Measurements from ENCODE around the gene LY9.

Gene LY9

DNA sequence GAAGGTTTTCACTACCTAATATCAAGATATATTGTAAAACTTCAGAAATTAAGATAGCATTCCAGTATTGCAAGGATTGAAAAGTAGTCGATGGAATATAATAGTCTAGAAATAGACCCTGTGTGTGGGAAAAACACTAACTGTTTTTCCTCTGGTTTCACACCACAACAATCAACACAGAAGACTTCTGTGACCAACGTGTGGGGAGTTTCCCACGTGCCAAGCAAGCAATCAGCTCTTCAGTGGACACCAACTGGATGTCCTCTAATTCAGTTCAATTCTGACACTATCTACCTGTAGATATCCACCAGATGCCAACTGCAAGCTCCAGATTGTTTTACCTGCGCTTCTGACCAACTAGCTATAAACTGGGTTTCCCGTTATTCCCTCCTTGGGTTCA lies 54.6 kb downstream of the LY9 start:
- Histone ChIP-seq H3K4me1 (ENCODE audit: control insufficient read depth, insufficient read depth, low read length) (no peaks in the 10 kb centered on the region), H3K4me3 (ENCODE audit: low read depth, low read length) (no peak overlapping the region), H3K27me3 (ENCODE audit: control insufficient read depth, insufficient read depth, low read length) (no peaks in the 10 kb centered on the region), H3K9ac (ENCODE audit: low read depth, low read length) (no peak overlapping the region), H3K9me3 (ENCODE audit: control insufficient read depth, insufficient read depth, low read length) (no peaks in the 10 kb centered on the region), H3K36me3 (ENCODE audit: control insufficient read depth, insufficient read depth, low read length) (no peaks in the 10 kb centered on the region)

DNA sequence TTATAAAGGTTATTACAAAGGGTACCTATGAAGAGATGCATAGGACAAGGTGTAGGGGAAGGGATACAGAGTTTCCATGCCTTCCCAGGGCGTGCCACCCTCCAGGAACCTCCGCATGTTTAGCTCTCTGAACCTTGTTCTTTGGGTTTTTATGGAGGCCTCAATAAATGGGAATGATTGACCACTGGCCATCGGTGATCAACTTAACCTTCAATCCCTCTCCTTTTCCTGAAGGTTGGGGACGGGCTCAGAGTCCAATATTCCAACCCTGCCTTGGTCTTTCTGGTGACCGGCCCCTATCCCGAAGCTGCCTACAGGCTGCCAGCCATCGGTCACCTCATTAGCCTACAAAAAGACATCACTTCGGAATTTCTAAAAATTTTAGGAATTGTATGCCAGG lies 55.0 kb downstream of the LY9 start:
- no peak overlapping the region for H3K4me3 ChIP-seq (ENCODE audit: low read depth, low read length)
- H3K4me1 ChIP-seq (ENCODE audit: control insufficient read depth, insufficient read depth, low read length) = no peaks in the 10 kb centered on the region
- no peaks in the 10 kb centered on the region for H3K9me3 ChIP-seq (ENCODE audit: control insufficient read depth, insufficient read depth, low read length)
- H3K36me3 ChIP-seq (ENCODE audit: control insufficient read depth, insufficient read depth, low read length) = no peaks in the 10 kb centered on the region
- no peaks in the 10 kb centered on the region for H3K27me3 ChIP-seq (ENCODE audit: control insufficient read depth, insufficient read depth, low read length)
- H3K9ac ChIP-seq (ENCODE audit: low read depth, low read length) = no peak overlapping the region

DNA sequence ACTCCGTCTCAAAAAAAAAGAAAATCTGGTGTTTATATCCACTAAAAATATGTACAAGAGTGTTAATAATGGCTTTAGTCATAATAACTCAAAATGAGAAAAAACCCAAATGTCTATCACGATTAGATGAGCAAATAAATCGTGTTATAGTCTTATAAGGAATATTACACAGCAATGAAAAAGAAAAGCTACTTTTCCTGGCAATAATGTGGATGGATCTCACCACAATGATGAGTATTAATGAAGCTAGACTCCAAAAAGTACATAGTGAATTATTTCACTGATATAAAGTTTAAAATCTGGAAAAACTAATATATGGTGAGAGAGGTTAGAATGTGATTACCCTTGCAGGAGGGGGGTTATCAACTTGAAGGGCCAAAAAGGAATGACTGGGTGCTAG lies 57.0 kb downstream of the LY9 start:
- H3K9ac ChIP-seq (ENCODE audit: low read depth, low read length) = no peak overlapping the region
- H3K4me1 ChIP-seq (ENCODE audit: control insufficient read depth, insufficient read depth, low read length) = no peaks in the 10 kb centered on the region
- H3K36me3 ChIP-seq (ENCODE audit: control insufficient read depth, insufficient read depth, low read length) = no peaks in the 10 kb centered on the region
- H3K9me3 ChIP-seq (ENCODE audit: control insufficient read depth, insufficient read depth, low read length) = no peaks in the 10 kb centered on the region
- no peaks in the 10 kb centered on the region for H3K27me3 ChIP-seq (ENCODE audit: control insufficient read depth, insufficient read depth, low read length)
- H3K4me3 ChIP-seq (ENCODE audit: low read depth, low read length) = no peak overlapping the region

DNA sequence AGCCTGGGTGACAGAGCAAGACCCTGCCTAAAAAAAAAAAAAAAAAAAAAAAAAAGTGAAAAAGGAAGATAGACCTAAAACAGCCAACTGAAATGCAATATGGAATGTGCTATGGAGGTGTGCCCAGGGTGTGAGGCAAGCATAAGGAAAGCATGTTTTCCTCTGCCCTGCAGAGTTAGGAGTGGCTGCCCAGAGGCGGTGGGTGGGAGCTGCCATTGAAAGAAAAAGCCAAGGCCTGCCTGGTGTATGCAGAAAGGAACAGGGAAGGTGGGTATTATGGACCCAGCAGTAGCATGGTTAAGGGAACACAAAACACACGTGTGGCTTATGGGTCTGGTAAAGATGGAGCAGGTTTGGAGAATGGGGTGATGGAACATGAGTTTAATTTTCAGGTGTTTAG lies 57.8 kb downstream of the LY9 start:
- Histone ChIP-seq H3K36me3 (ENCODE audit: control insufficient read depth, insufficient read depth, low read length) (no peaks in the 10 kb centered on the region), H3K4me1 (ENCODE audit: control insufficient read depth, insufficient read depth, low read length) (no peaks in the 10 kb centered on the region), H3K27me3 (ENCODE audit: control insufficient read depth, insufficient read depth, low read length) (no peaks in the 10 kb centered on the region), H3K9me3 (ENCODE audit: control insufficient read depth, insufficient read depth, low read length) (no peaks in the 10 kb centered on the region), H3K9ac (ENCODE audit: low read depth, low read length) (no peak overlapping the region), H3K4me3 (ENCODE audit: low read depth, low read length) (no peak overlapping the region)

DNA sequence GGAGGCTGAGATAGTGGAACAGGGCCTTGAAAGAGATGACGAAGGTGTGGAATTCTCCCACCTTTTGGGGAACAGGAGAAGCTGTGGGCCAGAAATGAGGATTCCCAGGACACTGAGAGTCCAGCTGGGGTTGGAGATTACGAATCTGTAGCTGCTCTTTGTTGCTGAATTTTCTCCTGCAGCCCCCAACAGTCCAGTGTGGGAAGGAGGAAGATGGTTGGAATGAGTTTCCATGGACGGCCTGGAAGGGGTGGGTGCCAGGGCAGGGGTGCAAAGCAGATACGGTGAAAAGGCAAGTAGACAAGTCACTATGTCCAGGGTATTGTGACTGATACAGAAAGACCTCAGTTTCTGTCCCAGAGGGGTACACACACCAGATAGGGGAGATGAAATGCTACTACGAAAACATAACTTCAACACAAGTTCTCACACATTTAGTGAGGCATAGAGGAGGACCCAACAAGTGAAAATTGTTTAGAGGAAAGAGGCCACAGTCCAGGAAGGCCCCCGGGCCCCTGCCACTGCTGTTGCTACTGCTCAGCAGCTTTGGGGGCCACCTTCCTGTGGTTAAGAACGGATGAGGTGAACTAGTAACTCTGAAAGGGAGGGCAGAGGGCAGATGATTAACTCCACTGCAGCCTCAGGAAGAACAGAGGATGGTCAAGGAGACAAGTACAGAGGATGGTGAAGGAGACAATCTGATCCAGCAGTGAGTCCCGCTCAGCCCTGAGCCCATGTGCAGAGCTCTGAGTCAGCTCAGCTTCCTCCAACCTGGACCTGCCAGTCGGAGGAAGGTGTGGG lies 59.4 kb downstream of the LY9 start:
- Histone ChIP-seq H3K27me3 (ENCODE audit: control insufficient read depth, insufficient read depth, low read length) (no peaks in the 10 kb centered on the region), H3K4me3 (ENCODE audit: low read depth, low read length) (no peak overlapping the region), H3K36me3 (ENCODE audit: control insufficient read depth, insufficient read depth, low read length) (no peaks in the 10 kb centered on the region), H3K9ac (ENCODE audit: low read depth, low read length) (no peak overlapping the region), H3K4me1 (ENCODE audit: control insufficient read depth, insufficient read depth, low read length) (no peaks in the 10 kb centered on the region), H3K9me3 (ENCODE audit: control insufficient read depth, insufficient read depth, low read length) (no peaks in the 10 kb centered on the region)

DNA sequence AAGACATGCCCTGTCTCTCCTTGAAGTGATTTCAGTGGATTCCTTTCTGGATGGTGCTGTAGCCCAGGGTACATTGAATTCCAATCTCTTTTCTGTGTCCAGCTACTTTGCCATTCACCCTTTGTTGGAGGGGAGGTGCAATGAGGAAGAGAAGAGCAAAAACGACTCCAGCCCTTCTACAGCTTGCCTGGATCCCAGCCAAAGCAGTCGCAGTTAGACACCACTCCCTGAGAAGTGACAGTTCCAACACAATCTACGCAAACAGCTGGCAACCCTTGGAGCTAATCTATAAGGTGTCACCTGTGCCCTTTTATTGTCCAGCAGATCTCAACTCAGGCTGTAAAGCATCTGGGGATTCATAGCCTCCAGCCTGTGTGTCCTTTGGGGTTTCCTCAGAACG lies 62.1 kb downstream of the LY9 start:
- Histone ChIP-seq H3K9me3 (ENCODE audit: control insufficient read depth, insufficient read depth, low read length) (no peaks in the 10 kb centered on the region), H3K4me1 (ENCODE audit: control insufficient read depth, insufficient read depth, low read length) (no peaks in the 10 kb centered on the region), H3K27me3 (ENCODE audit: control insufficient read depth, insufficient read depth, low read length) (no peaks in the 10 kb centered on the region)

DNA sequence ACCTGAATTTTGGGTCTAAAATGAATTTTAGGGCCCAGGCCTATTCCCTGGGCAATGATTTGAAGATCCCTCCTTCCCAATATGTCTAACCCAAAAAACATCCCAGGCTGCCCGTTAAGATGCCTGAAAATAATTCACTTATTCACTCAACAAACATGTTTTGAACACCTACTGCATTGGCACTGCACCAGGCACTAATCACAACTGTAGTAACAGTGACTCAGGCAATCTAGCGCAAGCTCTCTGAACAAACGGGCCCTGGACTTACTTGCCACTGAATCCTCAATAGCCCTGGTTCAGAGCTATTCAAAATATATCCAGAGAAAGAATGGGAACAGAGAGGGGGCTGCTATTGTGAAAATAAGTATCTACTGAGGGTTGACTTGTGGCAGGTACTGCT lies 62.5 kb downstream of the LY9 start:
- Histone ChIP-seq H3K4me3 (ENCODE audit: low read depth, low read length) (no peak overlapping the region), H3K27me3 (ENCODE audit: control insufficient read depth, insufficient read depth, low read length) (no peaks in the 10 kb centered on the region), H3K9me3 (ENCODE audit: control insufficient read depth, insufficient read depth, low read length) (no peaks in the 10 kb centered on the region), H3K4me1 (ENCODE audit: control insufficient read depth, insufficient read depth, low read length) (no peaks in the 10 kb centered on the region), H3K36me3 (ENCODE audit: control insufficient read depth, insufficient read depth, low read length) (no peaks in the 10 kb centered on the region), H3K9ac (ENCODE audit: low read depth, low read length) (no peak overlapping the region)

More for the DNA sequence above, 62.1 kb downstream of the LY9 start:
- no peak overlapping the region for H3K9ac ChIP-seq (ENCODE audit: low read depth, low read length)
- no peaks in the 10 kb centered on the region for H3K36me3 ChIP-seq (ENCODE audit: control insufficient read depth, insufficient read depth, low read length)
- H3K4me3 ChIP-seq (ENCODE audit: low read depth, low read length) = no peak overlapping the region

DNA sequence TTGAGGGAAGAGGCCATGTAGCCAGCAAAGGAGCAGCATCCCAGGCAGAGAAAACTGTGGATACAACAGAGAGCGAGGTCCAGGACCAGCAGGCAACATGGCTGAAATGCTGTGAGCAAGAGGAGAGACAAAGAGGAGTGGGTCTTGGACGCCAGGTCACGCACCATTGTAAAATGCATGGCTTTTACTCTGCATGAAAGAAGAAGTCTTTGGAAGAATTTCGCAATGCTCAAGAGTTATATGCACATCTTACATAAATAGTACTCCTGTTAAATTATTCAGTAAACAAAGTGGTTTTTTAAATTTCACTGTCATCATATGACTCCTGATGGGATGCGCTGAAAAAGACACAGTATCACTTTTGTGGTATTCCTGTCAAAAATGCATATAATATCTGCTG lies 63.2 kb downstream of the LY9 start:
- Histone ChIP-seq H3K36me3 (ENCODE audit: control insufficient read depth, insufficient read depth, low read length) (no peaks in the 10 kb centered on the region), H3K4me1 (ENCODE audit: control insufficient read depth, insufficient read depth, low read length) (no peaks in the 10 kb centered on the region), H3K9me3 (ENCODE audit: control insufficient read depth, insufficient read depth, low read length) (no peaks in the 10 kb centered on the region), H3K27me3 (ENCODE audit: control insufficient read depth, insufficient read depth, low read length) (no peaks in the 10 kb centered on the region), H3K4me3 (ENCODE audit: low read depth, low read length) (no peak overlapping the region), H3K9ac (ENCODE audit: low read depth, low read length) (no peak overlapping the region)

DNA sequence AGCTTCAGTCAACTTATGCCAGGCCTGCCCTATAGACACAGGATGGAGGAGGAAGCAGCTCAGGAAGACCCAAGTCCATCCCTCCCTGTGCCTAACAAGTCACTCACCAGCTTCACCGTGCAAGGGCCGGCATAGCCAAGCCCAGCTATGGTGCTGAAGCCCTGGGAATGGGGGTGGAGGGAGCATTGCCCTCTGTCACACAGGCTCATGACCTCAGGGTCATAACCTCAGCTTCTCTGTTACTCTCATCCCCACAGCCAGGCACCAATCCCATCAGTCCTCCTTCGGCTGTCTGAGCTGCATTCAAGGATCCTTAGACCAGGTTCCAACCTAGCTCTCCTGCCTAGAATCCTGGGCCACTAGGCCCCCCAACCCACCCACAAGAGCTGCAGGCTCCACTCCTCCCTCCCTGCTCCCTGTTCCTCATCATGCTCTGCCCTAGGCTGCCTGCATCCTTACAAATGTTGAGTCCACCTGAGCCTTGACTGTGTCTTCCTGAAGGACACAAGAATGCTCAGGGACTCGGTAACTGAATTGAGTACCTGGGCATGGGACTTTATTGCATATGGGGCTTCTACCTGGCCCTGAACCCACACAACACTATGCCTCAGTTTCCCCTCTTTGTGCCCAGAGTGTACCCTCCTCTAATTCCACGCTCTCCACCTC lies 65.0 kb downstream of the LY9 start:
- Histone ChIP-seq H3K27me3 (ENCODE audit: control insufficient read depth, insufficient read depth, low read length) (no peaks in the 10 kb centered on the region), H3K4me1 (ENCODE audit: control insufficient read depth, insufficient read depth, low read length) (no peaks in the 10 kb centered on the region), H3K9ac (ENCODE audit: low read depth, low read length) (no peak overlapping the region), H3K9me3 (ENCODE audit: control insufficient read depth, insufficient read depth, low read length) (no peaks in the 10 kb centered on the region), H3K36me3 (ENCODE audit: control insufficient read depth, insufficient read depth, low read length) (no peaks in the 10 kb centered on the region), H3K4me3 (ENCODE audit: low read depth, low read length) (no peak overlapping the region)

DNA sequence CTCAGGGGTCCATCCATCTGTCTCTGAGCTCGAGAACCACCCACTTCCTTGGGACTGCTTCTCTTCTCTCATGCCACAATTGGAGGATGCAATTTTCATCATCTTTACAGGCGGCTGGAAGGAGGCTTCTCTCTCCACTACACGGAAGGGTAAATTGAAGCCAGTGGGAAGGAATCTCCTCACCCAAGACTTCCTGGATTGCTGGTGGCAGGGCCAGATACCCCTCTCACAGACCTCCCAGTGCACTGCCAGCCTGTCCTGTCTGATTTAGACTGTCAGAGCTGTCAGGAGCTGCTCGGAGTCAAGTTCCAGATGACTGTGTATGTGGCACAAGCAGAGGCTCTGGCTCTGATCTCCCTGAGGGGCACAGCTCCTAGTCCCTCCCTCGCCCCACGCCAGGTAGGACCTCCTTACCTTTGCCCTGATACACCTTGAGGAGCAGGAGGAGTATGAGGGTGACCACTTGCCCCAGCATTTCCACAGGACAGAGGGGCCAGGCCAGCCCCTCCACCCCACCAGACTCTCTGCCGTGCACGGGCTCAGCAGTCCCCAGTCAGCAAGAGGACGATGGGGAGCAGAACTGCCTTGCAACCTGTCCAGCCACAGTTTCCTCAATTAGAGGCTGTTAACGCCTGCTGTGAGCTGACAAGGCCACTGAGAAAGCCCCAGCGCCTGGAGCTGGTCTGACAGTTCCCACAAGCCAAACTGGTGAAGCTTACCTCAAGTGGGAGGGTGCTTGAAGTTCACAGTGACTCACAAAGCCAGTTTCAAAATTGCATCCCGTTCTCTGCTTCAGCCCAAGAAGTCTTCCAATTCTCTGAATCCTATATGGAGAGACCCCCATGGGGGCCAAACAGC lies 66.5 kb downstream of the LY9 start, which contains the start of gene CD244:
CD244 (minus strand) TSS at position 685 of the 858 bp plus-strand sequence; CDS start at position 475, 210 bp downstream.
- Histone ChIP-seq H3K27me3 (ENCODE audit: control insufficient read depth, insufficient read depth, low read length) (no peaks in the 10 kb centered on the region), H3K4me1 (ENCODE audit: control insufficient read depth, insufficient read depth, low read length) (no peaks in the 10 kb centered on the region), H3K9ac (ENCODE audit: low read depth, low read length) (no peak within 1 kb of the TSS), H3K36me3 (ENCODE audit: control insufficient read depth, insufficient read depth, low read length) (no peaks in the 10 kb centered on the region), H3K4me3 (ENCODE audit: low read depth, low read length) (no peak within 1 kb of the TSS), H3K9me3 (ENCODE audit: control insufficient read depth, insufficient read depth, low read length) (no peaks in the 10 kb centered on the region)

DNA sequence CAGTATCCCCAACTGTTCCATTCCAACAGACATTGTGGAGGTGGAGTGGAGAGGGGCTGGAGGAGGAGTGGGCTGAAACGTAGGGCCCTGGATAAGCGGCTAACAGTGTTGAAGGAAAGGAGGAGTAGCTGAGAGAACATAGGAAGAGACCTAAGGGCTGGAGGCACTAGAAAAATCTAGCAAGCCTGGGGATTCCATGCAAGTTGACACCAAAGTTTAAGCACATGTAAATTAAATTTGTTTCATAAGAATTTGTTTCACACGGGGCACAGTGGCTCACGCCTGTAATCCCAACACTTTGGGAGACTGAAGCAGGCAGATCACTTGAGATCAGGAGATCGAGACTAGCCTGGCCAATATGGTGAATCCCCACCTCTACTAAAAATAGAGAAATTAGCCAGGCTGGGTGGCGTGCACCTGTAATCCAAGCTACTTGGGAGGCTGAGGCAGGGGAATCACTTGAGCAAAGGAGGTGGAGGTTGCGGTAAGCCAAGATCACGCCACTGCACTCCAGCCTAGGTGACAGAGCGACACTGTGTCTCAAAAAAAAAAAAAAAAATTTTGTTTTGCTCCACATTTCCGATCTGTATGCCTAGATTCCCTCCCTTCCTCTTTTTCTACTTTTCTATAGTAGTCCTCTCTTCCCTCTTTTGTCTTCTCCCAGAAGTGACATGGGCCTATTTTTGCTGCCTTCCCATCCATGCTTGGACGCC lies 67.2 kb downstream of the LY9 start:
- H3K9ac ChIP-seq (ENCODE audit: low read depth, low read length) = no peak overlapping the region
- no peaks in the 10 kb centered on the region for H3K4me1 ChIP-seq (ENCODE audit: control insufficient read depth, insufficient read depth, low read length)
- no peaks in the 10 kb centered on the region for H3K27me3 ChIP-seq (ENCODE audit: control insufficient read depth, insufficient read depth, low read length)
- no peak overlapping the region for H3K4me3 ChIP-seq (ENCODE audit: low read depth, low read length)
- no peaks in the 10 kb centered on the region for H3K9me3 ChIP-seq (ENCODE audit: control insufficient read depth, insufficient read depth, low read length)
- no peaks in the 10 kb centered on the region for H3K36me3 ChIP-seq (ENCODE audit: control insufficient read depth, insufficient read depth, low read length)

All from iPS-15b (cell line).